Choroid plexus epithelial cell (primary cell): ENCODE measurements around the gene TDRD9.
A peak's percentile ranks its signal among the peaks of the same experiment; 100 is the strongest.
"Not testable (repeated sequence)": the region's sequence is repeated elsewhere in the genome, so short reads cannot be mapped to it uniquely, and the experiment has no call there.

Experiments used
- DNase-seq: peaks from one replicate; pipeline ENCODE4 v3.0.0-alpha.2; 2010; ENCODE audit warnings: low read depth
- H3K4me3 ChIP-seq: 2 replicates; pipeline ENCODE4 v1.5.1; 2011; ENCODE audit warnings: low read depth, mild to moderate bottlenecking, control low read depth, low read length, moderate library complexity
- TF ChIP-seq, protein P1 (sequence below): conservative IDR thresholded peaks from 2 replicates; pipeline ENCODE4 v1.5.1; 2011; ENCODE audit warnings: low read depth, mild to moderate bottlenecking, control low read depth, inconsistent platforms, low read length, moderate library complexity

TDRD9 gene

DNA sequence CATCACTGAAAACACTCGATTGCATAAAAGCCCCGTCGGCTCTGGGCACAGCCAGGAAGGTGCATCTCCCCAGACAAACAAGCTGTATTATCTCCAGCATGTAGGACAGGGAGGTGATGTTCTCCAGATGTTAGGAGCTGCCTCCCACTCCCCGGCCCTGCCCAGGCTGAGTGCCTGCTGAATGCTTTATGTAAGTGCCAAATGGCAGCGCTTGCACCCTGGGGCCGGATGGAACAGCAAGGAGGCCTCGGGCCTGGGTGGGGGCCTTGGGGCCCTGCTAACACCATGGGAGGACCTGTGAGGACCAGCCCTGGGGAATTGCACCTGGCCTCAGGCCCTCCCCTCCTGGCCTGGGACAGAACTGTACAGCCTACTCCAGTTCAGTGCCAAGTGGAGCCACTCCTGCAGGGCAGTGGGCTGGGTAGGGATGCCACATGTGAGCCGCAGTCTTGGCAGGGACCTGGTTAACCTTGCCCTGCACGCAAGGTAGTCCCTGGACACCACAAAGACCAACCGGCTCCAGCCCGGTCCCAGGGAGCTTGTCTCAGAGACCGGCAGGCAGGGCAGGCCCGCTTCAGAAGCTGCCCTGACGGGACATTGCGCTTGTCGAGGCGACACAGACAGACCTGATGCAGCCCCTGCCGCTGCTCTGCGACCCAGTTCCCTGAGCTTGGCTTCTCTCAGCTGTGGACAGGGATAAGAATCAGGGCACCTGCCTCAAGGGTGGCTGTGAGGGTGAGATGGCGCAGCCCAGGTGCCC, 45.6 kb upstream of the TDRD9 start:
- DNase-seq = no peak
- H3K4me3 ChIP-seq = no peak overlapping the region
- TF ChIP-seq, protein P1, sequence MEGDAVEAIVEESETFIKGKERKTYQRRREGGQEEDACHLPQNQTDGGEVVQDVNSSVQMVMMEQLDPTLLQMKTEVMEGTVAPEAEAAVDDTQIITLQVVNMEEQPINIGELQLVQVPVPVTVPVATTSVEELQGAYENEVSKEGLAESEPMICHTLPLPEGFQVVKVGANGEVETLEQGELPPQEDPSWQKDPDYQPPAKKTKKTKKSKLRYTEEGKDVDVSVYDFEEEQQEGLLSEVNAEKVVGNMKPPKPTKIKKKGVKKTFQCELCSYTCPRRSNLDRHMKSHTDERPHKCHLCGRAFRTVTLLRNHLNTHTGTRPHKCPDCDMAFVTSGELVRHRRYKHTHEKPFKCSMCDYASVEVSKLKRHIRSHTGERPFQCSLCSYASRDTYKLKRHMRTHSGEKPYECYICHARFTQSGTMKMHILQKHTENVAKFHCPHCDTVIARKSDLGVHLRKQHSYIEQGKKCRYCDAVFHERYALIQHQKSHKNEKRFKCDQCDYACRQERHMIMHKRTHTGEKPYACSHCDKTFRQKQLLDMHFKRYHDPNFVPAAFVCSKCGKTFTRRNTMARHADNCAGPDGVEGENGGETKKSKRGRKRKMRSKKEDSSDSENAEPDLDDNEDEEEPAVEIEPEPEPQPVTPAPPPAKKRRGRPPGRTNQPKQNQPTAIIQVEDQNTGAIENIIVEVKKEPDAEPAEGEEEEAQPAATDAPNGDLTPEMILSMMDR = no peak

DNA sequence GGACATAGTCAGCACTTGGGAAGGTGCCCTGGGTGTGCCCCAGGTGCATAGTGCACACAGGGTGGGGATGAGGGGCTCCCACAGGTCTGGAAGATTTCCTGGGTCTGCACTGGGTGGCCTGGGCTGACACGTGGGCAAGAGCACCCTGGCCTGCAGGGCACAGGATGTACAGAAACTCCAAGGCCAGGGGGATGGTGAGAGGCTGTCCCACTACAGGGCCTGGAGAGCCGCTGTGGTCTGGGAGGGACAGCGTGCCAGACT, 45.1 kb upstream of the TDRD9 start:
- TF ChIP-seq, protein P1 = no peak
- DNase-seq = no peak

DNA sequence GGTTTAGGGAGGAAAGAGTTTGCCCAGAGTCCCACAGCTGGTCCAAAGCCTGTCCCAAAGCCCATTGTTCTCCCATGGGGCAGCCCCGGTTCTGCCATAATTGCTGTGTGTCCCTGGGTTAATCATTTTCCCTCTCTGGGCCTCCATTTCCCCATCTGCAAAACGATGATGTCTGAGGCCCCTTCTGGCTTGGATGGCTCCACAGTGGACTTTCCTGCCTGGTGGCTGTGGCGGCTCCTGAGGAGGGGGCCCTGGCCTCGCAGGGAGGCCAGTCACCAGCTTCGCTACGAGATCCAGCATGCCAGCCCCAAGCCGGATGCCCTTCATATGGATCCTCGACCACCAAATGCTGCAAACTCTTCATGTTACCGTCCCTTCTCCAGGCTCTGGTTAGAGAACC, 43.4 kb upstream of the TDRD9 start:
- TF ChIP-seq, protein P1 = no peak
- H3K4me3 ChIP-seq = no peak overlapping the region
- no peak for DNase-seq

More for the DNA sequence above, 45.1 kb upstream of the TDRD9 start:
- H3K4me3 ChIP-seq = no peak overlapping the region

DNA sequence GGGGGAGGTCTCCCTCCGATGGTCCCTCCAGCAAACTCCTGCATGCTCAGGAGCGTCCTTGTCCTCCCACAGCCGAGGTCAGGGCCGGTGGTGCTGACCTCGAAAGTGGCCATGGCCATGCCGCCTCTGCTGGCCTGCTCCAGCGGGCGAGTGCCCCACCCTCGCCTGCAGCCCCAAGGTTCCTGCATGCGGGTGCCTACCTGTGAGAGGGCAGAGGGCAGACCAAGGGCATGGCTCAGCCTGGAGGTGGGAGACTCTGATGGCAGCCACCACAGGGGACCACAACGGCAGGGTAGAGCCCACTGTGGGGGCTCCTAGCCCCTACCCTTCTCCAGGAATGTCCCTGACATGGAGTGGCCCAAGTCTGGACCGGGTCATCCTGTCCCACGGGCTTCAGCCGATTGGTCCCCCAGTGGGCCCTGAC, 42.7 kb upstream of the TDRD9 start:
- H3K4me3 ChIP-seq = no peak overlapping the region
- TF ChIP-seq, protein P1 = no peak
- DNase-seq = no peak

DNA sequence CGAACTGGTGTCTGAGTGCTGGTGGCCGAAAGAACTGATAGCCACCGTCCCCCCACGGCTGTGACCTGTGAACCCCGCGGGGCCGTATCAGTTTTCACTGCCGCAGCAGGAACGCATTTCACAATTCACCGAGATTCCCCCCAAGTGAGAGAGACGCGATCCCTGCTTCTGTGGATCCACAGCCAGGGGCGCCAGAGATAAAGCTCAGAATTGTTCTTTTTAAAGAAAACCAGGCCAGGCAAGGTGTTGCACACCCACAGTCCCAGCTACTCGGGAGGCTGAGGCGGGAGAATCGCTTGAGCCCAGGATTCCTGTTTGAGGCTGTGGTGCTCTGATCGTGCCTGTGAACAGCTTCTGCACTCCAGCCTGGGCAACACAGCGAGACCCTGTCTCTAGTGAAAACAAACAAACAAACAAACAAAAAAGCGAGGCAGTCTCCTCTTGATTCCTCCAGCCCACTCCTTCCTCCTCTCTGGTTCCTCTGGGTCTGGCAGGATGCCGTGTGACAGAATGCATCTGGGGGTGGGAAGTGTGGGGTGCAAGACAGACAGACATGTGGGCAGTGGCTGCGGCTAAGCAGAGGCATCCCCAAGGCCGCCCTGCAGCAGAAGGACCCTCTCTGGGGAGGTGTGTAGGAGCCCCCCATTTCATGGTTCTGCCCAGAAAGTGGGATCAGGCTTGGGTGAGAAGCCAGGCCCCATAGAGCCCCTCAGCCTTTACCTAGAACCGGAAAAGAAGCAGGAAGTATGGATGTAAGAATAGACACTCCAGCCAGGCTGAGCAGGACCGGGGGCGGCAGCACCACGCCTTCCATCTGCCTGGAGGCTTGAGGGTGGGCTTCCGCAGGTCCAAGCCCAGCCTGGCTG, 41.7 kb upstream of the TDRD9 start:
- H3K4me3 ChIP-seq = no peak overlapping the region
- TF ChIP-seq, protein P1 = peak; percentile 80
- DNase-seq = peak; percentile 57

DNA sequence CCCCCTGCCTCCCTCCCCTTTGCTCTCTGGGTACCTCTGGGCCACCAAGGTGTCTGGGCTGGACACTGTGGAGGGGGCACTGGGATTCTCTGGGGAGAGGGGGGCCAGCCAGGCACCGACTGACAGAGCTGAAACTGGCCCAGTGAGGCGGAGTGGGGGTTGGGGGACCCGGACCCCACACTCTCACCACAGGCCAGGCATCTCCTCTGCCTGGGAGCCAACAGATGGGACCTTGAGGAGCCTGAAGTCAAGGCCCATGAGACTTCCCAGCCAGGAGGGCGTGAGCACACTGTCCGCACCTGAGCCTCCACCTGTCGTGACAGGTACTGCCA, 41.1 kb upstream of the TDRD9 start:
- no peak overlapping the region for H3K4me3 ChIP-seq
- no peak for DNase-seq
- TF ChIP-seq, protein P1 = no peak

DNA sequence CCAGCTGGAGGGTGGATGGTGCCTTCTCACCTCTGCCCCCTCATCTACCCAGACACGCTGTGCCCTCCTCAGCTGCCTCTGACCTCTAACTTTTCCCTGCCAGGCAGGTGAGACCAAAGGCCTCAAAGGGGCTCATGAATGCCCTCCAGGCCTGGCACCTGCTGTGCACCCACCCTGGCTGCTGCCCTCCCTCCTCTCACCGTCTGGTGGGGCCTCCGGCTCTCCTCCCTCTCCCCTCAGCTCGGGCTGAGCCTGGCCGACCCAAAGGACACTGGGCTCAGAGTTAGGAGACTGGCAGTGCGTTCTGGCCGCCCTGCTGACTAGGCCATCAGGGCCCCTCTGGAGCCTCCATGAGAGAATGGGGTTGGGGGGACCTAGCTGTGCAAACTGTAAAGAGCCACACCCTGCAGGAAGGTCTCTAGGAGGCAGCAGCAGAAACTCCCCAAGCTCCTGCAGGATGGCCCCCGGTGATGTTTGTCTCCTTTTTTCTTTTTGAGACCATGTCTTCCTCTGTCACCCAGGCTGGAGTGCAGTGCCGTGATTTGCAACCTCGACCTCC, 40.6 kb upstream of the TDRD9 start:
- TF ChIP-seq, protein P1 = no peak
- no peak overlapping the region for H3K4me3 ChIP-seq
- no peak for DNase-seq

DNA sequence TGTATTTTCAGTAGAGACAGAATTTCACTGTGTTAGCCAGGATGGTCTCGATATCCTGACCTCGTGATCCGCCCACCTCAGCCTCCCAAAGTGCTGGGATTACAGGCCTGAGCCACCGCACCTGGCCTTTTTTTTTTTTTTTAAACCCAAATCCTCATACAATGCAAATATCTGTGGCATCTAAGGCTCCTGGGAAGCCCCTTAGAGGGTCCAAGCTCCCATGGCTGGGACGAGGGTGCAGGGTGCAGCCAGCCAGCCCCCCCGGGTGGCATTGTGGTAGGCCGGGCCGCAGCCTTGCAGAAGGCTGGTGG, 39.3 kb upstream of the TDRD9 start:
- H3K4me3 ChIP-seq, DNase-seq: not testable (repeated sequence)
